Measurements from ENCODE around the gene GTPBP2.

Gene GTPBP2

GRCh38 chr6:43575772-43576551 is 53.1 kb downstream of the GTPBP2 start, which contains the start of the genes POLH and XPO5:
Gene POLH (plus strand): TSS chr6:43576185. CDS start chr6:43582320, 6,135 bp downstream.
Gene XPO5 (minus strand): TSS chr6:43576038. CDS start chr6:43575864, 174 bp downstream.
- peak; percentile 100 for DNase-seq (ENCODE audit: low spot score)

GRCh38 chr6:43575105-43575771 is 53.8 kb downstream of the GTPBP2 start:
- DNase-seq (ENCODE audit: low spot score): peak; percentile 66

GRCh38 chr6:43572015-43572414 is 57.0 kb downstream of the GTPBP2 start:
- DNase-seq (ENCODE audit: low spot score): no peak

GRCh38 chr6:43570876-43571441 is 58.1 kb downstream of the GTPBP2 start:
- no peak for DNase-seq (ENCODE audit: low spot score)
